Measurements from ENCODE around the gene GADD45GIP1.

The GADD45GIP1 gene

DNA sequence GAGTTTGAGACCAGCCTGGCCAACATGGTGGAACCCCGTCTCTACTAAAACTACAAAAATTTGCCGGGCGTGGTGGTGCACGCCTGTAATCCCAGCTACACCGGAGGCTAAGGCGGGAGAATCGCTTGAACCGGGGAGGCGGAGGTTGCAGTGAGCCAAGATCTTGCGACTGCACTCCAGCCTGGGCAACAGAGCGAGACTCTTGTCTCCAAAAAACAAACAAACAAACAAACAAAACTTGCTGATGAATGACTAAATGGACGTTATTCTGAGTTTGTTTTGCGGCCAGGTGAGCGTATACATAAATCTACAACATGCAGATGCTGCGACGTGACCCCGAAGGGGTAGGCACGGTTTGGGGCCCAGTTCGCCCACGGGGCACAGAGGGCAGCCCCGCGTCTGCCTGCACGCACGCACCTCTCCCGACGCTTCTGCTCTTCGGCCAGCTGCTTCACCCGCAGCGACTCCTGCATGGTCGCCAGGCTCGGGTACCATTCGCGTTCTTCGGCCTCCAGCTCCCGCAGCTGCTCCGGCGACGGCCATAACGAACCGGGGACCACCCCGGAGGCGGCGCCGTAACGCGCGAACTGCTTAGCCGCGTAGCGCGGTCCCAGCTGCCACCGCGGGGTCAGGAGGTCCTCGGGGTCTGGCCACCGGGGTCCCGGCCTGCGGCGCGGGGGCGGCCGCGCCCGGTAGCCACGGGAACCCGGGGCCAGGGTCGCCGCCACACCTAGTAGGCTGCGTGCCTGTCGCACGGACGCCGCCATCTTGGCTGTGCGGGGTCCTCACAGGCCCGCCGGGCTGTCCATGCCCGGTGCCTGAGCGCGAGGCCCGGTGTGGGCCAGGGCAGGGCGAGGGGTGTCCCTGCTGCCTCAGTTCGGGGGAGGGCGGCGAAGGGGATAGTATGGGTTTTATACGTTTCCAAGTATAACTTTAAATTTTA, at the start of gene GADD45GIP1:
Gene GADD45GIP1 (minus strand): TSS at position 778 of the 943 bp plus-strand sequence. CDS start 11 bp downstream, at position 767.
- peak; percentile 86 for DNase-seq (ENCODE audit: low read depth)

GRCh38 chr19:13005861-13006370, 48.9 kb upstream of the GADD45GIP1 start:
- DNase-seq (ENCODE audit: low read depth): no peak

- DNase-seq (ENCODE audit: low read depth): no peak
Measured at GRCh38 chr19:13005253-13005652, 48.2 kb upstream of the GADD45GIP1 start.

- no peak for DNase-seq (ENCODE audit: low read depth)
Measured at GRCh38 chr19:13004273-13004672, 47.2 kb upstream of the GADD45GIP1 start.

GRCh38 chr19:13003081-13003480, 46.1 kb upstream of the GADD45GIP1 start:
- no peak for DNase-seq (ENCODE audit: low read depth)

- no peak for DNase-seq (ENCODE audit: low read depth)
Measured at GRCh38 chr19:13002166-13002898, 45.3 kb upstream of the GADD45GIP1 start.

DNA sequence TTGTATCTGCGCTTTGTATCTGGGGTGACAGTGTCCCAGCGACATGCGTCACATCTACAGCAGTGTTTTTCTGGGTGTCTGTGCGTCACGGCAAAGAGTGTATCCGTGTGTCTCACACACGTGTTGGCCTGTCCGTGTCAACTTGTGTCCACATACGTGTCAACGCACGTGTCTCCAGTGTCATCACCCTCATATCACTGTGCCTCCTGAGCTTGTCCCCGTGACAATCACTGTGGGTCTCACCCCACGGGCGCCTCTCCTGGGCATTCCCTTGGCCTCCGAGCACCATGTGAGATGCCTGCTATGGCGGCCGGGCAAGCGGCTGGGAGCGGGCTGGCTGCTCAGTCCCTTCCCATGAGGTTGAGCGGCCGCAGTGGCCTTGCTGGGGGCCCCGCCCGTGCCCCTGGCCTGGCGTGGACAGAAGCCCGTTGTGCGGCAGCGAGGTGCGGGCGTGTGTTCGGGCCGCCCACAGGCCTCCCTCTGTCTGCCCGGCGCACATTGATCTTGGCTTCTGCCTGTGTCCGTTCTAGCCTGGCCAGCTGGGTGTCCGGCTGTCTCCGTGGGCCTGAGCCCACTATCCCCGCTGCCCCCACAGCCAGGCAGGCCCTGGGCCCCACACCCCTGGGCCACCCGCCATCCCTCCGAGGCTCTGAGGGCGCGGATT, 44.6 kb upstream of the GADD45GIP1 start:
- no peak for DNase-seq (ENCODE audit: low read depth)

GRCh38 chr19:13001166-13001501, 44.1 kb upstream of the GADD45GIP1 start:
- no peak for DNase-seq (ENCODE audit: low read depth)

GRCh38 chr19:12997967-12998940, 41.2 kb upstream of the GADD45GIP1 start:
- no peak for DNase-seq (ENCODE audit: low read depth)

DNA sequence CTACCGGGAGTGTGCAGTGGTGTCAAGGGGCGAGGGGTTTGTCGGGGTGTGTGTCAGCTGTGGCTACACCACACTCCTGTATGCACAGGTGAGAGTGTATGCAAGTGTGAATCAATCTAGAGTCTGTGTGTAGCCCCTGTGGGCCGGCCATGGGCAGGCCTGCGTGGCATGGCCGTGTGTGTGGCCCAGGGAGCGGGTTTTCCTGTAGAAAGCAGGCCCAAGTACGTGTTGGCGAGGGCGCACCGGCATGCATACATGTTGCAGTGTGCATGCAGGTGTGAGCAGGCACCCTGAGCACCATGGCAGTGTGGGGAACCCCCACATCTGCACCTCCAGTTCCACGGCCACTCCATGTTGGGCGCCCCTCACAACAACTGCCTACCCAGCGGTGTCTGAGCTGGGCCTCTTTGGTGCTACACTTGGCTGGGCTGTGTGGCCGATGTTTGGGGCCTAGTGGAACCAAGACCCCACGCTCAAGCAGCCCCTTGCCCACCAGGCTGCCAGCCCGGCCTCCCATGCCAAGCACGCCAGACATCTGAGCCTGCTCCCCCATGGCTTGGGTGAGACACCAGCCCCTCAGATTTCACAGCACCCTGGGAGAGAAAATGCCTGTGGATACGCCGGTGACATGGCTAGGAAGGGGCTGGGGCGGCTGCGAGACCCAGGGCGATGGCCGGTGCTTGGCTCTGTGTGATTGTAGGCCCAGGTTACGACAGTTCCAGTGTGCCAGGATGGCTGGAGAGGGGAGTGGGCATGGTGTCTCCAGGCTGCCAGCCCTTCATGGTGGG, 40.4 kb upstream of the GADD45GIP1 start:
- no peak for DNase-seq (ENCODE audit: low read depth)

GRCh38 chr19:12996406-12997094, 39.5 kb upstream of the GADD45GIP1 start:
- DNase-seq (ENCODE audit: low read depth): no peak

- no peak for DNase-seq (ENCODE audit: low read depth)
Measured at GRCh38 chr19:12995596-12996405, 38.8 kb upstream of the GADD45GIP1 start.

DNA sequence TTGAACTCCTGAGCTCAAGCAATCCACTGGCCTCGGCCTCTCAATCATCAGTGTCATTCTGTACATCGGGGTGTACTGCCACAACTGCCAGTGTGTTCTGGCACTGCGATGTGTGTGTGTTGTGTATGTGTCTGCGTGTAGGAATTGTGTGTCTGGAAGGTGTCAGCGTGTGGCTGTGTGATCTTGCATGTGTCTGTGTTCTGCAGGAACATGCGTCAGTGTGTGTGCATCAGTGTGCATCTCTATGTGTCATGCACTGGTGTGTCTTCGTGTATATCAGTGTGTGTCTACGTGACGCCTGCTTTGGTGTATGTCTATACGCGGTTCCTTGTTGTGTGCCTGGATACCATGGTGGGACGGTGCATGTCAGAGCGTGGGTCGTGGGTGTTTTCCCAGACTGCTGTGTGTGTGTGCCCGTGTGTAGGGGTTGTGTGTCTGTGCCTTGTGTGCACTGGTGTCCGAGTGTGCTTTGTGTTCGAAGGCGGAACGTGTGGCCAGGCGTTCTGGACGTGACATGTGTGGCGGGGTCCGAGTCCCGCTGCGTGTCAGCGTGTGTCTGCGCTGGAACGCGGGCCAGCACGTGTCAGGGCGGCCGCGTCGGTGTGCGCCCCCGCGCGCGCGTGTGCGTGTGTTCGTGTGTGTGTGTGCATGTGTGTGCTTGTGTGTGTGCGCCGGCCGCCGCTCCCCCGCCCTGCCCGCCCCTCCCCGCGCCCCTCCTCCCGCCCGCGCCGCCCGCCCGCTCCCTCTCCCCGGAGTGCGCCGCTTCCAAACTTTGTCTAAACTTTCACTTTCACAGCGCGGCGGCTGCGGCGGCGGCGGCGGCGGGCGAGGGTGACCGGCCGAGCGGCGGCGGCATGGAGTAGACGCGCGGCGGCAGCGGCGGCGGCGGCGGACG, 37.9 kb upstream of the GADD45GIP1 start, which contains the start of gene NFIX:
Gene NFIX (plus strand): TSS at position 775 of the 895 bp plus-strand sequence. CDS start 363 bp downstream, outside the sequence.
- DNase-seq (ENCODE audit: low read depth): peak; percentile 44

- DNase-seq (ENCODE audit: low read depth): no peak
Measured at GRCh38 chr19:12993562-12993961, 36.5 kb upstream of the GADD45GIP1 start.

GRCh38 chr19:12992729-12993128, 35.7 kb upstream of the GADD45GIP1 start:
- no peak for DNase-seq (ENCODE audit: low read depth)

GRCh38 chr19:12991296-12991695, 34.3 kb upstream of the GADD45GIP1 start:
- DNase-seq (ENCODE audit: low read depth): no peak

- no peak for DNase-seq (ENCODE audit: low read depth)
Measured at GRCh38 chr19:12990853-12991252, 33.8 kb upstream of the GADD45GIP1 start.

DNA sequence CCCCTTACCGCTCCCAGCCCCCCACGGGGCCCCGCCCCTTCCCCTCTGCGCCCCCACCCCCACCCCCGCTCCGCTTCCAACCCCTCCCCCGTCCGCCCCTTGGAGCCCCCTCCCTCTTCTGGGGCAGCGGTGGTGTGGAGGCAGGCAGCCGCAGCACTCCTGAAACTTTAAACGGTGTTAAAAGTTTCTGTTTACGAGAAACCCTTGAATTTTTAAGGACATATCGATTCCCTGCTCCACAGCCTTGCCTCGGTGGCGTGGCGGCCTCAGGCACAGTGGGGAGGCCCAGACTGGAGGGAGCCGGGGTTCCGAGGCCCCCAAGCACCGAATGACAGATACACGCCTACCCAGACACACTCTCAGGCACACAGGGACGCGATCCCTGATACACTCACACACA, 33.4 kb upstream of the GADD45GIP1 start:
- DNase-seq (ENCODE audit: low read depth): no peak
